Measurements from ENCODE around the gene VTI1A. TPM values are rescaled to one million over a fixed set of nuclear protein-coding genes. Genes with fewer than 3 reads are reported as not detected.

The VTI1A gene
- total RNA-seq, 2 donors from 2014 or later = 21.0 to 29.6 TPM

DNA sequence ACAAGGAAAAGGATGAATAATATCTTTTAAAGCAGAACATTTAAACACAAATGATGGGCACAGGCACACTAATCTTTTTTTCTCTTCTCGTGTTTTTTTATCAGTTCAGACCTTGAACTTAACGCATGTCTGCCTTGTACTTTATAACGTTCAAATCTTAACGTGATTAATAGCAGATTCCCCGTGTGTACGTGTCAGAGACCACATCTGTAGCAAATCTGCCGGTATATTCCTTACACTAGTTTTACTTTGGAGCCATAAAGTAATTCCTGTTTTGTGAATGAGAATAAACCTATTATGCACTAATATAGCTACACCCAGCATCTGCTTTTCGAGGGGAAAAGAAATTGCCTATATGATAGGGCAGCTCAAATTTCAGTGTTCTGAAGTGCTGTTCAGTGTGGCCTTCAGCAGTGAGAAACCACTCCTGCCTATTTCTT, 337.0 kb downstream of the VTI1A start:
- Histone ChIP-seq H3K4me1 (no peaks in the 10 kb centered on the region), H3K36me3 (no peaks in the 10 kb centered on the region), H3K27me3 (no peaks in the 10 kb centered on the region), H3K27ac (no peak overlapping the region), H3K9me3 (peaks cover 0 to 9% of the 10 kb centered on the region in 2 donors), H3K4me3 (no peak overlapping the region)
- no peak for TF ChIP-seq CTCF (IDR thresholded peaks at IDR 0.05)
- no peak for DNase-seq (ENCODE audit: low spot score)

- Histone ChIP-seq H3K4me1 (no peaks in the 10 kb centered on the region), H3K4me3 (no peak overlapping the region)
- TF ChIP-seq CTCF (IDR thresholded peaks at IDR 0.05) = no peak
Observed at GRCh38 chr10:112785089-112785488, 338.1 kb downstream of the VTI1A start.

DNA sequence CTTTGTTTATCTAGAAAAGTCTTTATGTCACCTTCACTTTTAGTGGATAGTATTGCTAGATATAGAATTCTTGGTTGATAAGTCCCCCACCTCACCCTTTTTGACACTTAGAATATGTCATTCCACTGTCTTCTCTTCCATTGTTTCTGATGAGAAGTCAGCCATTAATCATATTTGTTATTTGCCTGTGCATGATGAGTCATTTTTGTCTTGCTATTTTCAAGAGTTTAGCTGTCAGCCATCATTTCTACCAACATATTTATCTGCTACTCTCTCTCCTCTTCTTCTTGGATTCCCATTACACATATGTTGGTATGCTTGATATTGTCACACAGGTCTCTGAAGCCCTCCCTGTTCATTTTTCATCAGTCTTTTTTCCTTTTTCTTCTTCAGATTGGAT, 342.2 kb downstream of the VTI1A start:
- TF ChIP-seq CTCF (IDR thresholded peaks at IDR 0.05) = no peak
- H3K36me3 ChIP-seq = no peaks in the 10 kb centered on the region

More at GRCh38 chr10:112785089-112785488, 338.1 kb downstream of the VTI1A start:
- no peak overlapping the region for H3K27ac ChIP-seq
- DNase-seq (ENCODE audit: low spot score) = no peak
- no peaks in the 10 kb centered on the region for H3K27me3 ChIP-seq
- peaks cover 0 to 16% of the 10 kb centered on the region in 2 donors for H3K9me3 ChIP-seq
- no peaks in the 10 kb centered on the region for H3K36me3 ChIP-seq

DNA sequence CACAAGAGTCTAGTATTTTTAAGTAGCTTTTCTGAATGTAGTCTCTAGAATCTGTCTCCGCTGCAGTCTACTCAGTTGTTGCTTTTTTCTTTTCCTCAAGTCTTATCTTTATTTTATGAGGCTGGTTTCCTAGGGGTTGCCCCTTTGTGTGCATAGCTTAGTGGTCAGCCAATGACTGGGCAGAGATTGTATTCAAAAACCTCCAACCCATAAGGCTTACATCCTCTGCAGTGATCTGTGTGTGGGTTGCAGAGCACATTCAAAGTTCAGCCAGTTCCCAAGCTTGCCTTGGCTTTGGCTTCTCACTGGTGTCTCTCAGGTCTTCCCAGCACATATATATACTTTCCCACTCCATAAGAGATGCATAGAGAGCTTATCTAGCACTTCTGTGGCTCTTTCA, 343.0 kb downstream of the VTI1A start:
- DNase-seq (ENCODE audit: low spot score) = peak; percentile 2
- Histone ChIP-seq H3K27ac (no peak overlapping the region), H3K9me3 (peaks cover 0 to 16% of the 10 kb centered on the region in 2 donors), H3K36me3 (no peaks in the 10 kb centered on the region), H3K4me1 (peaks cover 0 to 13% of the 10 kb centered on the region in 2 donors), H3K4me3 (no peak overlapping the region), H3K27me3 (no peaks in the 10 kb centered on the region)
- TF ChIP-seq CTCF (IDR thresholded peaks at IDR 0.05) = no peak

More for the DNA sequence above, 342.2 kb downstream of the VTI1A start:
- no peak for DNase-seq (ENCODE audit: low spot score)
- H3K27ac ChIP-seq = no peak overlapping the region
- H3K27me3 ChIP-seq = no peaks in the 10 kb centered on the region
- H3K9me3 ChIP-seq = peaks cover 0 to 16% of the 10 kb centered on the region in 2 donors
- H3K4me1 ChIP-seq = peaks cover 0 to 13% of the 10 kb centered on the region in 2 donors
- no peak overlapping the region for H3K4me3 ChIP-seq

GRCh38 chr10:112790921-112791320, 343.9 kb downstream of the VTI1A start:
- H3K36me3 ChIP-seq = no peaks in the 10 kb centered on the region
- no peak overlapping the region for H3K4me3 ChIP-seq
- peak; percentile 4 for DNase-seq (ENCODE audit: low spot score)
- H3K27ac ChIP-seq = no peak overlapping the region
- no peaks in the 10 kb centered on the region for H3K27me3 ChIP-seq
- H3K4me1 ChIP-seq = peaks cover 0 to 13% of the 10 kb centered on the region in 2 donors
- peaks cover 0 to 16% of the 10 kb centered on the region in 2 donors for H3K9me3 ChIP-seq
- no peak for TF ChIP-seq CTCF (IDR thresholded peaks at IDR 0.05)

DNA sequence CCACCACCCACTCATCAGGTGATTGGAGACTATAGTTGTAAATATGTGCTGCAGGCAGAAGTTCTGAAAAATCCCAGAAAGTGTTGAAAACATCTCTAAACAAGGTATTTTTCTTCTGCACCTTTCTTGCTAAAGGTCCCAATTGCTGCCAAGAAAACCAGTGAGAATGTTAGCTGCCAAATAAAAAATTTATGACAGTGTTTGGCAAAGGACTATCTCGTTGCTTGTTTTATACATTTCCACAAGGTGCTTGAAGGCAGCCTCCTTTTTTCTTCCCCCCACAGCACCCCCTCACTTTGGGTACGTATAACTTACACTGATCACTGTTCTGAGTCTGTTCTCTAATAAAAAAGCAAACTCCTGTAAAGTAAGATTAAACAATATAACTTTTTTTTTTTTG, 344.4 kb downstream of the VTI1A start:
- Histone ChIP-seq H3K9me3 (peaks cover 0 to 16% of the 10 kb centered on the region in 2 donors), H3K36me3 (no peaks in the 10 kb centered on the region)
- TF ChIP-seq CTCF (IDR thresholded peaks at IDR 0.05) = no peak

More for the DNA sequence above, 344.4 kb downstream of the VTI1A start:
- Histone ChIP-seq H3K4me3 (no peak overlapping the region), H3K27me3 (no peaks in the 10 kb centered on the region), H3K27ac (no peak overlapping the region), H3K4me1 (peaks cover 0 to 13% of the 10 kb centered on the region in 2 donors)
- DNase-seq (ENCODE audit: low spot score) = peak; percentile 16

Data from right atrium auricular region (tissue), 2 donors.